Astrocyte (in vitro differentiated cells and primary cell): ENCODE data around the gene GNG2. TPM values are rescaled to one million over a fixed set of nuclear protein-coding genes. Genes with fewer than 3 reads are reported as not detected.

Source experiments
- DNase-seq: peaks from one replicate; pipeline ENCODE4 v3.0.0-alpha.2; 2010; ENCODE audit warnings: low read depth
- FAIRE-seq: peaks from 2 replicates; lab custom pipeline; 2011; peaks lifted over from hg19 to GRCh38; lab: Jason Lieb, UNC
- H2AFZ ChIP-seq: 2 replicates; pipeline ENCODE4 v1.6.0; 2012; ENCODE audit warnings: low read depth, low read length, inconsistent platforms
- H3K27ac ChIP-seq: 2 replicates; pipeline ENCODE4 v1.5.1; 2011; ENCODE audit warnings: low read depth, low read length, inconsistent platforms
- H3K27me3 ChIP-seq: 2 replicates; pipeline ENCODE4 v1.6.0; 2011; ENCODE audit warnings: low read length, inconsistent platforms; ENCODE audit not compliant: insufficient read depth
- H3K36me3 ChIP-seq: 2 replicates; pipeline ENCODE4 v1.5.1; 2011; ENCODE audit warnings: low read length, inconsistent platforms; ENCODE audit not compliant: insufficient read depth
- H3K4me1 ChIP-seq: 2 replicates; pipeline ENCODE4 v1.5.1; 2011; ENCODE audit warnings: low read length, inconsistent platforms; ENCODE audit not compliant: insufficient read depth
- H3K4me2 ChIP-seq: 2 replicates; pipeline ENCODE4 v1.6.0; 2012; ENCODE audit warnings: low read length, inconsistent platforms
- H3K4me3 ChIP-seq: 2 replicates; pipeline ENCODE4 v1.5.1; 2011; ENCODE audit warnings: low read depth, mild to moderate bottlenecking, low read length, inconsistent platforms; ENCODE audit not compliant: insufficient read depth
- H3K79me2 ChIP-seq: 2 replicates; pipeline ENCODE4 v1.6.0; 2012; ENCODE audit warnings: mild to moderate bottlenecking, low read length, inconsistent platforms; ENCODE audit not compliant: insufficient read depth
- H3K9ac ChIP-seq: 2 replicates; pipeline ENCODE4 v1.6.0; 2012; ENCODE audit warnings: mild to moderate bottlenecking, low read length, inconsistent platforms
- H3K9me3 ChIP-seq: 2 replicates; pipeline ENCODE4 v1.5.1; 2012; ENCODE audit warnings: low read depth, mild to moderate bottlenecking, low read length, inconsistent platforms; ENCODE audit not compliant: insufficient read depth
- H4K20me1 ChIP-seq: 2 replicates; pipeline ENCODE4 v1.6.0; 2012; ENCODE audit warnings: low read length, inconsistent platforms; ENCODE audit not compliant: insufficient read depth
- H3K27ac Mint-ChIP-seq: one replicate; pipeline ENCODE4 v1.8.0; 2021; ENCODE audit warnings: mild to moderate bottlenecking, mixed read lengths; ENCODE audit not compliant: unreplicated experiment
- H3K27me3 Mint-ChIP-seq: one replicate; pipeline ENCODE4 v1.8.0; 2021; ENCODE audit warnings: low read depth, mixed read lengths; ENCODE audit not compliant: unreplicated experiment
- H3K36me3 Mint-ChIP-seq: one replicate; pipeline ENCODE4 v1.8.0; 2021; ENCODE audit warnings: low read depth, mixed read lengths; ENCODE audit not compliant: unreplicated experiment
- H3K4me1 Mint-ChIP-seq: one replicate; pipeline ENCODE4 v1.8.0; 2021; ENCODE audit warnings: low read depth, mixed read lengths; ENCODE audit not compliant: unreplicated experiment
- H3K4me3 Mint-ChIP-seq: one replicate; pipeline ENCODE4 v1.8.0; 2021; ENCODE audit warnings: mild to moderate bottlenecking, moderate library complexity, mixed read lengths; ENCODE audit not compliant: unreplicated experiment
- H3K9me3 Mint-ChIP-seq: one replicate; pipeline ENCODE4 v1.8.0; 2021; ENCODE audit warnings: mild to moderate bottlenecking, mixed read lengths; ENCODE audit not compliant: unreplicated experiment
- EZH2 ChIP-seq: IDR thresholded peaks from 2 replicates; pipeline ENCODE4 v1.6.1; 2012; ENCODE audit warnings: mild to moderate bottlenecking, low read length, inconsistent platforms; ENCODE audit not compliant: insufficient read depth
- total RNA-seq: library from RNA; stranded (reverse); gene quantifications from 2 replicates; pipeline ENCODE4 v1.2.1, GENCODE V29; 2021
- TF ChIP-seq, protein P1 (sequence below): IDR thresholded peaks from 2 replicates; pipeline ENCODE4 v1.5.1; 2011; ENCODE audit warnings: low read depth, mild to moderate bottlenecking, inconsistent platforms, low read length, moderate library complexity; ENCODE audit not compliant: insufficient read depth

GNG2 gene
- total RNA-seq, 1 donor from 2014 or later: 7.3 TPM

DNA sequence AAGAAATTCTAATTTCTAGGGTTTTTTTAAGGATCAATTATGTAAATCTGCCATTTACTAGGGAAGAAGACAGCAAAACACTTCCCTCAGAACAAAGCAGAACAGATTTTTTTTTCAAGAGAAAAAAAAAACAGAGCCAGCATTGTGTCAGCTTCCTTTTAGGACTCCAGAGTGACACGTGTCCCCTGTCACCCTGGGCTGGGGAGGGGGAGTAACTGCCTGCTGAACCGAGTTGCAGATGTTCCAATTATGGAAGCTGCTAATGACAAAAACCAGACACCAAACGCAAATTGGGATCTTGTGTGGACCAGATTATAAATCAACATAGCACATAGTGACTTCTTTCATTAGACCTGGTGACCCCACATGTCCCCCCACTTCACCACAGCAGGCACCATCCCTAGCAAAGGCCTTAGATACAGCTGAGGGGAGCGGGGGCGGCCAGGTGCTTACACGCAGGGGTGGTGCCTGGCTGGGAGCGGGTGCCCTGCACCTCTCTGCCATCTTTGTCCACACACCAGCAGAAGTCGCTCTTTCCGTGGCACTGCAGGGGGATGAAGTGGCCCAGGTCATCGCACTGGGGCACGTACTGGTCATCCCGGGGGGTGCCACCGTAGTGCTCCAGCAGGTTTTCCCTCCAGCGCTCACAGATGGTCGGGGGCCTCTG lies 154.3 kb downstream of the GNG2 start:
- H3K9ac ChIP-seq: no peak overlapping the region
- peaks cover 5% of the 10 kb centered on the region for H3K27me3 Mint-ChIP-seq
- H2AFZ ChIP-seq: no peak overlapping the region
- no peak overlapping the region for H3K27ac Mint-ChIP-seq
- peaks cover 3% of the 10 kb centered on the region for H3K4me1 ChIP-seq
- no peak overlapping the region for H3K27ac ChIP-seq
- H3K79me2 ChIP-seq: no peaks in the 10 kb centered on the region
- no peaks in the 10 kb centered on the region for H3K9me3 ChIP-seq
- H4K20me1 ChIP-seq: no peaks in the 10 kb centered on the region
- peaks cover 23% of the 10 kb centered on the region for H3K36me3 ChIP-seq
- H3K4me1 Mint-ChIP-seq: no peaks in the 10 kb centered on the region
- FAIRE-seq (no peak), DNase-seq (no peak)
- H3K27me3 ChIP-seq: no peaks in the 10 kb centered on the region
- no peak overlapping the region for H3K4me3 Mint-ChIP-seq
- H3K4me2 ChIP-seq: no peak overlapping the region
- no peak overlapping the region for H3K4me3 ChIP-seq
- H3K36me3 Mint-ChIP-seq: peaks cover 7% of the 10 kb centered on the region
- H3K9me3 Mint-ChIP-seq: peaks cover 3% of the 10 kb centered on the region
- TF ChIP-seq EZH2: no peak
- TF ChIP-seq, protein P1, sequence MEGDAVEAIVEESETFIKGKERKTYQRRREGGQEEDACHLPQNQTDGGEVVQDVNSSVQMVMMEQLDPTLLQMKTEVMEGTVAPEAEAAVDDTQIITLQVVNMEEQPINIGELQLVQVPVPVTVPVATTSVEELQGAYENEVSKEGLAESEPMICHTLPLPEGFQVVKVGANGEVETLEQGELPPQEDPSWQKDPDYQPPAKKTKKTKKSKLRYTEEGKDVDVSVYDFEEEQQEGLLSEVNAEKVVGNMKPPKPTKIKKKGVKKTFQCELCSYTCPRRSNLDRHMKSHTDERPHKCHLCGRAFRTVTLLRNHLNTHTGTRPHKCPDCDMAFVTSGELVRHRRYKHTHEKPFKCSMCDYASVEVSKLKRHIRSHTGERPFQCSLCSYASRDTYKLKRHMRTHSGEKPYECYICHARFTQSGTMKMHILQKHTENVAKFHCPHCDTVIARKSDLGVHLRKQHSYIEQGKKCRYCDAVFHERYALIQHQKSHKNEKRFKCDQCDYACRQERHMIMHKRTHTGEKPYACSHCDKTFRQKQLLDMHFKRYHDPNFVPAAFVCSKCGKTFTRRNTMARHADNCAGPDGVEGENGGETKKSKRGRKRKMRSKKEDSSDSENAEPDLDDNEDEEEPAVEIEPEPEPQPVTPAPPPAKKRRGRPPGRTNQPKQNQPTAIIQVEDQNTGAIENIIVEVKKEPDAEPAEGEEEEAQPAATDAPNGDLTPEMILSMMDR: no peak

GRCh38 chr14:52015411-52016030 lies 155.1 kb downstream of the GNG2 start:
- no peaks in the 10 kb centered on the region for H3K9me3 ChIP-seq
- Mint-ChIP-seq H3K27ac (no peak overlapping the region), H3K36me3 (peaks cover 6% of the 10 kb centered on the region), H3K4me3 (no peak overlapping the region), H3K4me1 (no peaks in the 10 kb centered on the region), H3K9me3 (peaks cover 3% of the 10 kb centered on the region), H3K27me3 (peaks cover 5% of the 10 kb centered on the region)
- no peak overlapping the region for H3K27ac ChIP-seq
- no peak for TF ChIP-seq EZH2
- TF ChIP-seq, protein P1: peak; percentile 24
- no peak overlapping the region for H3K4me3 ChIP-seq
- FAIRE-seq (no peak), DNase-seq (no peak)
- no peaks in the 10 kb centered on the region for H3K27me3 ChIP-seq
- peaks cover 24% of the 10 kb centered on the region for H3K36me3 ChIP-seq
- H3K9ac ChIP-seq: no peak overlapping the region
- peaks cover 3% of the 10 kb centered on the region for H3K4me1 ChIP-seq
- H4K20me1 ChIP-seq: no peaks in the 10 kb centered on the region
- no peak overlapping the region for H3K4me2 ChIP-seq
- no peak overlapping the region for H2AFZ ChIP-seq
- H3K79me2 ChIP-seq: no peaks in the 10 kb centered on the region

DNA sequence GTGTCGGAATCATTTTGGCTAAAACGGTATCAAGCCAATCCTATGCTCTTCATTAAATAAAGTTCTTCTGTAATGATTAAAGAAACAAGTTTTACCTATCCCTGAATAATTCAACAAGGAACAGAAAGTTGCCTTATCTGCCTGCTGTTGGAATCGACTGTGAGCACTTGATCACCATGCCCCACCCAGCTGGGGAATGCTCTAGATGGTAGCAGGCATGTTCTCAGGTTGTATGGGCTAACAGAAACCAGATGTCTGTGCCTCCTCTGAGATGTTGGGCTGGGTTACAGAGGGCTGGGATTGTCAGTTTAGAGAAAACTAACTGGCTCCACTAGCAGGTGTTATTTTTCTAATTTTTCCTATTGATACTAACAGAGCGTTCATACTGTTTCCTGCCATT lies 157.8 kb downstream of the GNG2 start:
- Mint-ChIP-seq H3K9me3 (peaks cover 5% of the 10 kb centered on the region), H3K27me3 (peaks cover 5% of the 10 kb centered on the region), H3K4me3 (no peak overlapping the region), H3K4me1 (peaks cover 5% of the 10 kb centered on the region), H3K27ac (no peak overlapping the region), H3K36me3 (peaks cover 2% of the 10 kb centered on the region)
- Histone ChIP-seq H3K27ac (no peak overlapping the region), H3K4me2 (no peak overlapping the region), H3K27me3 (no peaks in the 10 kb centered on the region), H3K9me3 (no peaks in the 10 kb centered on the region), H3K36me3 (peaks cover 9% of the 10 kb centered on the region), H3K79me2 (no peaks in the 10 kb centered on the region), H3K4me1 (peaks cover 13% of the 10 kb centered on the region), H3K4me3 (no peak overlapping the region), H3K9ac (no peak overlapping the region), H2AFZ (no peak overlapping the region), H4K20me1 (no peaks in the 10 kb centered on the region)
- DNase-seq: no peak
- TF ChIP-seq EZH2: no peak
- TF ChIP-seq, protein P1: no peak
- no peak for FAIRE-seq
